ENCODE data around the gene IL31. TPM values are rescaled to one million over a fixed set of nuclear protein-coding genes. Genes with fewer than 3 reads are reported as not detected.

Gene IL31
- total RNA-seq, 1 donor from 2014 or later = not detected

DNA sequence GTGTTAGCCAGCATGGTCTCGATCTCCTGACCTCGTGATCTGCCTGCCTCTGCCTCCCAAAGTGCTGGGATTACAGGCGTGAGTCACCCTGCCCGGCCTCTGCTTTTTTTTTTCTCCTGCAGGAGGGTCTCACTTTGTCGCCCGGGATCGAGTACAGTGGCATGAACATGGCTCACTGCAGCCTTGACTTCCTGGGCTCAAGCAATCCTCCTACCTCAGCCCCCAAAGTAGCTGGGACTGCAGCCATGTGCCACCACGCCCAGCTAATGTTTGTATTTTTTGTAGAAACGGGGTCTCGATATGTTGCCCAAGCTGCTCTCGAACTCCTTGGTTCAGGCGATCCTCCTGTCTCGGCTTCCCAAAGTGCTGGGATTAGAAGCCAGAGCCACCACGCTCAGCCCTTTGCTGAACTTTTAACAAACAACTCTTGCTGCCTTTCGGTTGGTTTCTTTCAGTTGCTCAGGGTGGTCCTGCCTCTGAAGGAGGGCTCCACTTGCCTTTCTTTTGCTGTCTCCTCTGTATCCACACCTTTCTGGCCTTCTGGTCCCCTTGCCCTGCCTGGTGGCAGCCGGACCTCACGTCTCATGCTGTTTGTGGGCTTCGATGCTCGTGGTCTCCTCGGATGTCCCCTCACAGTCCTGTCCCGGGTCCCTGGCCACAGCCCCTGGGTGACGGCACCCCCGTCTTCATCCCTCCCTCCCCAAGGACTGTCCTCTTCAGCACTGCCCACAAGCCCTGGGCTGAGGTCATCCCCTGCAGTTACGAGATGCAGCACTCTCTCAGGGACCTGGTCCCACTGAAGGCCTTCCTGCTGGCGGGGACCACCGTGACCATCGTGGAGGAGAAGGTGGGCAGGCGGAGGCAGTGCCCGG is 25.7 kb upstream of the IL31 start:
- TF ChIP-seq, protein P1, sequence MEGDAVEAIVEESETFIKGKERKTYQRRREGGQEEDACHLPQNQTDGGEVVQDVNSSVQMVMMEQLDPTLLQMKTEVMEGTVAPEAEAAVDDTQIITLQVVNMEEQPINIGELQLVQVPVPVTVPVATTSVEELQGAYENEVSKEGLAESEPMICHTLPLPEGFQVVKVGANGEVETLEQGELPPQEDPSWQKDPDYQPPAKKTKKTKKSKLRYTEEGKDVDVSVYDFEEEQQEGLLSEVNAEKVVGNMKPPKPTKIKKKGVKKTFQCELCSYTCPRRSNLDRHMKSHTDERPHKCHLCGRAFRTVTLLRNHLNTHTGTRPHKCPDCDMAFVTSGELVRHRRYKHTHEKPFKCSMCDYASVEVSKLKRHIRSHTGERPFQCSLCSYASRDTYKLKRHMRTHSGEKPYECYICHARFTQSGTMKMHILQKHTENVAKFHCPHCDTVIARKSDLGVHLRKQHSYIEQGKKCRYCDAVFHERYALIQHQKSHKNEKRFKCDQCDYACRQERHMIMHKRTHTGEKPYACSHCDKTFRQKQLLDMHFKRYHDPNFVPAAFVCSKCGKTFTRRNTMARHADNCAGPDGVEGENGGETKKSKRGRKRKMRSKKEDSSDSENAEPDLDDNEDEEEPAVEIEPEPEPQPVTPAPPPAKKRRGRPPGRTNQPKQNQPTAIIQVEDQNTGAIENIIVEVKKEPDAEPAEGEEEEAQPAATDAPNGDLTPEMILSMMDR (IDR thresholded peaks at IDR 0.05) = no peak
- DNase-seq = no peak
- ATAC-seq = no peak
- H3K36me3 ChIP-seq = no peaks in the 10 kb centered on the region
- no peak overlapping the region for H3K4me3 ChIP-seq
- peaks cover 52% of the 10 kb centered on the region for H3K27me3 ChIP-seq (ENCODE audit: low read depth)
- H3K9me3 ChIP-seq = no peaks in the 10 kb centered on the region
- peaks cover 19% of the 10 kb centered on the region for H3K4me1 ChIP-seq
- intact Hi-C loops (cut with DNase I) = no loop called here
- no peak overlapping the region for H3K27ac ChIP-seq

DNA sequence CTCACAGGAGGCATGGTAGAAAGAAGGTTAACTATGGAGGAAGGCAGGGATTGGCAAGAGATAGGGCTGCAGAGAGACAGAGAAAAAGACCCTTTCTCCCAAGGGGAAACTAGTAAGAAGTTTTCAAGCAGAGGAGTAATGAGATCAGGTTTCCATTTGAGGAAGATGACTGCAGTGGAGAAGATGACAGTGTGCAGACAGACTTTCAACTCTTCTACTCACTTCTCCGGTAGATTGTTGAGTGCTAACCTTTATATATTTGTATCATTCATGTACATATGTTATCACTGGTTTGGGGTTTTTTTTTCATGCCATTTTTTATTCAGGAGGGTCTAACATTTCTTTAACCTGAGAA is 23.6 kb upstream of the IL31 start:
- Histone ChIP-seq H3K27me3 (ENCODE audit: low read depth) (peaks cover 32% of the 10 kb centered on the region), H3K27ac (no peak overlapping the region), H3K4me3 (no peak overlapping the region), H3K4me1 (no peaks in the 10 kb centered on the region), H3K36me3 (no peaks in the 10 kb centered on the region), H3K9me3 (no peaks in the 10 kb centered on the region)
- no peak for DNase-seq
- intact Hi-C loops (cut with DNase I) = no loop called here
- TF ChIP-seq, protein P1 (IDR thresholded peaks at IDR 0.05) = no peak
- no peak for ATAC-seq

DNA sequence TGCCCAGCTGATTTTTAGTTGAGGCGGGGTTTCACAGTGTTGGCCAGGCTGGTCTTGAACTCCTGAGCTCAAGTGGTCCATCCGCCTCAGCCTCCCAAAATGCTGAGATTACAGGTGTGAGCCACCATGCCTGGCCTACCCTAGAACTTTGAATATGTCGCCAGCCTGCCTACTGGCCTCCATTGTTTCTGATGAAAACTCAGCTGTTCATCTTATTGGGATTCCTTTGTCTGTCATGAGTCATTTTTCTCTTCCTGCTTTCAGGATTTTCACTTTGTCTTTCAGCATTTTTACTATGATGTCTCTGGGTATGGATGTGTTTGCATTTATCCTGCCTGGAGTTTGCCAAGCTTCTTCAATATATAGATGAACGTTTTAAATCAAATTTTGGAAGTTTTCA is 21.4 kb upstream of the IL31 start:
- no peak overlapping the region for H3K4me3 ChIP-seq
- peaks cover 16% of the 10 kb centered on the region for H3K27me3 ChIP-seq (ENCODE audit: low read depth)
- TF ChIP-seq, protein P1 (IDR thresholded peaks at IDR 0.05) = no peak
- no peaks in the 10 kb centered on the region for H3K9me3 ChIP-seq
- H3K27ac ChIP-seq = no peak overlapping the region
- ATAC-seq (no peak), DNase-seq (no peak)
- no peaks in the 10 kb centered on the region for H3K4me1 ChIP-seq
- intact Hi-C loops (cut with DNase I) = no loop called here
- no peaks in the 10 kb centered on the region for H3K36me3 ChIP-seq

DNA sequence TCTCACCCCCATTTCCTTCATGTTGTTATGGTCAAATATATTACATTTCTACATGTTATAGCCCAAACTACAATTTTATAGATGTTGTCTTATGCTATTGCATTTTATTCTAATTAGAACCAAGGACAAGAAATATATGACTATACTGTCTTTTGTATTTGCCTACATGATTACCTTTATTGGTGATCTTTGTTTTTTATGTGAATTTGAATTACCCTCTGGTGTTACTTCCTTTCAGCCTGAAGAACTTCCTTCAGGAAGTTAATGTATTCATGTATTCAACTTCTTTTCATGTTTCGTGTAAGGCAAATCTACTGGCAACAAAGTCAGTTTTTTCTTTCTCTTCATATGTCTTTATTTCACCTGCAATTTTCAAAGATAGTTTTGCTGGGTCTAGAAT is 20.8 kb upstream of the IL31 start:
- TF ChIP-seq, protein P1 (IDR thresholded peaks at IDR 0.05) = no peak
- H3K36me3 ChIP-seq = no peaks in the 10 kb centered on the region
- no peaks in the 10 kb centered on the region for H3K4me1 ChIP-seq
- H3K9me3 ChIP-seq = no peaks in the 10 kb centered on the region
- no peak for ATAC-seq
- no peak for DNase-seq
- intact Hi-C loops (cut with DNase I) = no loop called here
- no peak overlapping the region for H3K27ac ChIP-seq
- no peak overlapping the region for H3K4me3 ChIP-seq
- peaks cover 10% of the 10 kb centered on the region for H3K27me3 ChIP-seq (ENCODE audit: low read depth)

DNA sequence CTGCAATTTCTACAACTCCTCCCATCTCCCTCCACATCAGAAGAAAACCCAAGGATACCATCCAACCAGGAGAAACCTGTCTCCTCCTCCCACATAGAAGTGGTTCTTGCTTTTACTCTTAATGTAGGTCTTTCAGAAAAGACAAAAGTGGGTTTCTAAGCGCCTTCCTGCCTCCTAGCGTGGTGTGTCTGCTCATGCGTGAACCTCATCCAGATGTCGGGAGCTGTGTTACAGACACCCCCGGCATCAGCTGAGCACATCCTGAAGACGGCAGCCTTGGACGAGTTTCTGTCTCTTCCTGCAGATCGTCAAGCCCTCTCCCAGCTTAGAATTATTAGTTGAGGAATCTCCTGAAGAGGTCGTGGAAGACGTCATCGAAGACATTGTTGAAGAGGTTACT is 18.4 kb upstream of the IL31 start:
- H3K36me3 ChIP-seq = no peaks in the 10 kb centered on the region
- H3K9me3 ChIP-seq = no peaks in the 10 kb centered on the region
- H3K27me3 ChIP-seq (ENCODE audit: low read depth) = no peaks in the 10 kb centered on the region
- H3K4me1 ChIP-seq = no peaks in the 10 kb centered on the region
- DNase-seq (no peak), ATAC-seq (no peak)
- intact Hi-C loops (cut with DNase I) = no loop called here
- no peak overlapping the region for H3K4me3 ChIP-seq
- no peak overlapping the region for H3K27ac ChIP-seq
- TF ChIP-seq, protein P1 (IDR thresholded peaks at IDR 0.05) = no peak
